OCI-LY1 (cell line): Measurements from ENCODE around the gene ALDH1A3.

Experiments
- H2AFZ ChIP-seq: fragments of 200-600 bp; sonication (generic), shearing (Covaris generic); 2 replicates; pipeline ENCODE4 v1.6.0; 2014; ENCODE audit warnings: antibody characterized with exemption, mild to moderate bottlenecking, low read length
- H3F3A ChIP-seq: fragments of 200-600 bp; sonication (generic), shearing (Covaris generic); 2 replicates; pipeline ENCODE4 v1.6.0; 2014; ENCODE audit warnings: mild to moderate bottlenecking, antibody characterized with exemption, low read length, moderate library complexity; ENCODE audit not compliant: insufficient read depth
- H3K27ac ChIP-seq: fragments of 200-600 bp; sonication (generic); 2 replicates; pipeline ENCODE4 v1.5.1; 2014; ENCODE audit warnings: low read length, mixed run types, mild to moderate bottlenecking, low read depth; ENCODE audit not compliant: poor library complexity, severe bottlenecking
- H3K27me3 ChIP-seq: fragments of 200-600 bp; sonication (generic); 2 replicates; pipeline ENCODE4 v1.6.0; 2014; ENCODE audit warnings: antibody characterized with exemption, mild to moderate bottlenecking, low read length, moderate library complexity; ENCODE audit not compliant: insufficient read depth
- H3K36me3 ChIP-seq: fragments of 200-600 bp; sonication (generic); 2 replicates; pipeline ENCODE4 v1.6.1; 2014; ENCODE audit warnings: mild to moderate bottlenecking, antibody characterized with exemption, low read length, moderate library complexity, mixed read lengths; ENCODE audit not compliant: insufficient read depth
- H3K4me1 ChIP-seq: fragments of 200-600 bp; sonication (generic); 2 replicates; pipeline ENCODE4 v1.5.1; 2014; ENCODE audit warnings: mild to moderate bottlenecking, low read length, moderate library complexity; ENCODE audit not compliant: insufficient read depth, severe bottlenecking
- H3K4me2 ChIP-seq: fragments of 200-600 bp; sonication (generic), shearing (Covaris generic); 2 replicates; pipeline ENCODE4 v1.6.1; 2014; ENCODE audit warnings: low read length
- H3K4me3 ChIP-seq: fragments of 200-600 bp; sonication (generic); 2 replicates; pipeline ENCODE4 v1.5.1; 2014; ENCODE audit warnings: low read length, low read depth, mild to moderate bottlenecking, mixed read lengths; ENCODE audit not compliant: poor library complexity, severe bottlenecking
- H3K79me2 ChIP-seq: fragments of 200-600 bp; shearing (Covaris generic); 2 replicates; pipeline ENCODE4 v1.6.1; 2016; ENCODE audit warnings: mixed run types, low read length, mixed read lengths; ENCODE audit not compliant: insufficient read depth
- H3K9ac ChIP-seq: fragments of 200-600 bp; sonication (generic), shearing (Covaris generic); 2 replicates; pipeline ENCODE4 v1.6.1; 2014; ENCODE audit warnings: mild to moderate bottlenecking, low read length, mixed read lengths
- H3K9me2 ChIP-seq: fragments of 200-600 bp; sonication (generic), shearing (Covaris generic); 2 replicates; pipeline ENCODE4 v1.6.1; 2014; ENCODE audit warnings: low read depth, mild to moderate bottlenecking, low read length, mixed read lengths
- H3K9me3 ChIP-seq: fragments of 200-600 bp; shearing (Covaris generic); 2 replicates; pipeline ENCODE4 v1.6.1; 2014; ENCODE audit warnings: low read length, mixed read lengths
- H4K20me1 ChIP-seq: fragments of 200-600 bp; sonication (generic), shearing (Covaris generic); 2 replicates; pipeline ENCODE4 v1.6.0; 2016; ENCODE audit warnings: mild to moderate bottlenecking, low read length; ENCODE audit not compliant: insufficient read depth
- EZH2 ChIP-seq: fragments of 200-600 bp; sonication (generic), shearing (Covaris generic); IDR thresholded peaks from 2 replicates; pipeline ENCODE4 v1.8.0; 2017; ENCODE audit warnings: borderline replicate concordance, mixed run types, mild to moderate bottlenecking, antibody characterized with exemption, low read length, moderate library complexity, mixed read lengths
- TF ChIP-seq, protein P1 (sequence below): fragments of 200-600 bp; sonication (generic), shearing (Covaris generic); IDR thresholded peaks from 2 replicates; pipeline ENCODE4 v1.5.1; 2017; ENCODE audit warnings: mild to moderate bottlenecking, antibody characterized with exemption, low read length, moderate library complexity, mixed read lengths

The ALDH1A3 gene

DNA sequence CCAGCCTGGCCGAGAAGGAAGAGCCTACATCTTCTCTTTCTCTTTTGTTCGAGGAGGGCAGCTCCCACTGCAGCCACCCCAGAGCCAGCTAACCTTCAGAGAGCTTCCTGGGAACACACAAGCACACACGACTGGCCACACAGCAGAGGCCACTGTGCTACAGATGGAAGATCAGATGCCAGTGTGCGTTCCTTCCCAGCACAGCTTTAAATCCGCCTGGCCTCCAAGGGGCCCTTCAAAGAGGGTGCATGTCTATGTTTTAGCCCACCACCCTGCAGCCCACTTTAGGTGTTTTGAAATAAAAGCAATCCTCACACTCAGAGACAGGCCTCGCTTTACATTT, 12.4 kb downstream of the ALDH1A3 start:
- no peaks in the 10 kb centered on the region; the same call in 1 of the 2 replicates for H3K27me3 ChIP-seq
- H3K4me1 ChIP-seq, result no peaks in the 10 kb centered on the region
- no peak overlapping the region for H2AFZ ChIP-seq
- H3K9me2 ChIP-seq, result no peaks in the 10 kb centered on the region
- H4K20me1 ChIP-seq, result no peaks in the 10 kb centered on the region
- H3K79me2 ChIP-seq, result no peaks in the 10 kb centered on the region
- no peaks in the 10 kb centered on the region for H3F3A ChIP-seq
- no peak overlapping the region for H3K27ac ChIP-seq
- no peaks in the 10 kb centered on the region for H3K9me3 ChIP-seq
- no peak overlapping the region for H3K9ac ChIP-seq
- no peak overlapping the region for H3K4me3 ChIP-seq
- H3K36me3 ChIP-seq, result no peaks in the 10 kb centered on the region
- no peak overlapping the region for H3K4me2 ChIP-seq
- TF ChIP-seq, protein P1, sequence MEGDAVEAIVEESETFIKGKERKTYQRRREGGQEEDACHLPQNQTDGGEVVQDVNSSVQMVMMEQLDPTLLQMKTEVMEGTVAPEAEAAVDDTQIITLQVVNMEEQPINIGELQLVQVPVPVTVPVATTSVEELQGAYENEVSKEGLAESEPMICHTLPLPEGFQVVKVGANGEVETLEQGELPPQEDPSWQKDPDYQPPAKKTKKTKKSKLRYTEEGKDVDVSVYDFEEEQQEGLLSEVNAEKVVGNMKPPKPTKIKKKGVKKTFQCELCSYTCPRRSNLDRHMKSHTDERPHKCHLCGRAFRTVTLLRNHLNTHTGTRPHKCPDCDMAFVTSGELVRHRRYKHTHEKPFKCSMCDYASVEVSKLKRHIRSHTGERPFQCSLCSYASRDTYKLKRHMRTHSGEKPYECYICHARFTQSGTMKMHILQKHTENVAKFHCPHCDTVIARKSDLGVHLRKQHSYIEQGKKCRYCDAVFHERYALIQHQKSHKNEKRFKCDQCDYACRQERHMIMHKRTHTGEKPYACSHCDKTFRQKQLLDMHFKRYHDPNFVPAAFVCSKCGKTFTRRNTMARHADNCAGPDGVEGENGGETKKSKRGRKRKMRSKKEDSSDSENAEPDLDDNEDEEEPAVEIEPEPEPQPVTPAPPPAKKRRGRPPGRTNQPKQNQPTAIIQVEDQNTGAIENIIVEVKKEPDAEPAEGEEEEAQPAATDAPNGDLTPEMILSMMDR, result no peak
- TF ChIP-seq EZH2, result no peak

DNA sequence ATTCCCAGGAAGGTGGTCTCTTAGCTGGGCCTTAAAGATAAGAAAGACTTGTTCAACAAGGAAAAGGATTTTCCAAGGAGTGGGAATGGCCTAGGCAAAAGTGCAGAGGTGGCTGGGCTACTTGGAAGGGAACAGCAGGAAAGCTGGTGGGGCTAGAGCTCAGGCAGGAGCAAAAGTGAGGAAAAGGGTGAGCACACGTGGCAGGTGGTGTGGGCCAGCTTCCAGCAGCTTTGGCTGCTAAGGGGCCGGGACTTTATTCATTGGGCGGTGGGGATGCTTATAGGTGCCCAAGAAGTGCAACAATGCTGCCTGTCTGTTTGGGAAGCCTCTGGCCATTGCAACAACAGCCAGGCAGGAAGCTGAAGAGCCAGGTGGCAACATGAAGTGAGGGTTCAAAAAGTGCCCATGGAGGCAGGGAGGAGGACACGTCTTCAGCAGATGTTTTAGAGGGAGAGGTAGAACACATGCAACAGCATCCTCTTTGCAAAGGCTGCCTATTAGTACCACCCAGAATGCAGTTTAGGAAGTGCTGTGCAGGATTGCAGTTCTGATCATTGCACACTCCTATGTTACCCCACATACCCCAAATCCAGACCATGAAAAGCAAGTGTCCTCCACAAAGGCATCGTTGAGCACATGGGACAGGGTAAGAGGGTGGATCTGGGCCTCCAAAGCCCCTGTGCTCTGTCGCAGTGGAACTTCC, 13.8 kb downstream of the ALDH1A3 start:
- H4K20me1 ChIP-seq, result no peaks in the 10 kb centered on the region
- H3K4me1 ChIP-seq, result no peaks in the 10 kb centered on the region
- no peaks in the 10 kb centered on the region for H3F3A ChIP-seq
- H3K9me3 ChIP-seq, result no peaks in the 10 kb centered on the region
- H3K4me2 ChIP-seq, result no peak overlapping the region
- TF ChIP-seq, protein P1, result no peak
- no peak for TF ChIP-seq EZH2
- H3K36me3 ChIP-seq, result no peaks in the 10 kb centered on the region
- H2AFZ ChIP-seq, result no peak overlapping the region
- H3K4me3 ChIP-seq, result no peak overlapping the region
- no peaks in the 10 kb centered on the region for H3K79me2 ChIP-seq
- no peak overlapping the region for H3K9ac ChIP-seq
- H3K27ac ChIP-seq, result no peak overlapping the region
- no peaks in the 10 kb centered on the region; the same call in 1 of the 2 replicates for H3K27me3 ChIP-seq
- H3K9me2 ChIP-seq, result no peaks in the 10 kb centered on the region

DNA sequence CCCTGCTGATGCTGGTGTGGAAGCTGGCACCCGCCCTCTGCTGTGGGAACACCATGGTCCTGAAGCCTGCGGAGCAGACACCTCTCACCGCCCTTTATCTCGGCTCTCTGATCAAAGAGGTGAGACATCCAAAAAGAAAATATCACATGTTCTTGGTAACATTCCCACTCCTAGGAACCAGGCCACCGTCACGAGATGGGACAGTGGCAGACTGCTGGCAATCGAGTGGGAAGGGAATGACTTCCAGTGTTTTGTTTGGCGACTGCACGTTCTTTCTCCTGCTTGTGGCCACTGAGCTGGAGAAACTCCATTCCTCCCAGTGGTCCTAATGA, 14.3 kb downstream of the ALDH1A3 start:
- no peak overlapping the region for H2AFZ ChIP-seq
- H4K20me1 ChIP-seq, result no peaks in the 10 kb centered on the region
- TF ChIP-seq, protein P1, result no peak
- no peak for TF ChIP-seq EZH2
- H3K9me2 ChIP-seq, result no peaks in the 10 kb centered on the region
- H3K36me3 ChIP-seq, result no peaks in the 10 kb centered on the region
- H3K27me3 ChIP-seq, result no peaks in the 10 kb centered on the region; the same call in 1 of the 2 replicates
- H3K9ac ChIP-seq, result no peak overlapping the region
- no peak overlapping the region for H3K4me3 ChIP-seq
- H3K4me1 ChIP-seq, result no peaks in the 10 kb centered on the region
- no peaks in the 10 kb centered on the region for H3K79me2 ChIP-seq
- no peaks in the 10 kb centered on the region for H3F3A ChIP-seq
- H3K27ac ChIP-seq, result no peak overlapping the region
- no peak overlapping the region for H3K4me2 ChIP-seq
- no peaks in the 10 kb centered on the region for H3K9me3 ChIP-seq
